IgD-negative memory B cell (primary cell): ENCODE results near the gene ZNF318. TPM values are rescaled to one million over a fixed set of nuclear protein-coding genes. Genes with fewer than 3 reads are reported as not detected.
"Not testable (repeated sequence)": the region's sequence is repeated elsewhere in the genome, so short reads cannot be mapped to it uniquely, and the experiment has no call there.

Experiments
- H3K27ac Mint-ChIP-seq, 3 donors: one replicate each; pipeline ENCODE4 v1.8.0; 2020 to 2022; ENCODE audit warnings: mild to moderate bottlenecking in 3 of 3, mixed read lengths in 3 of 3, moderate library complexity in 1 of 3
- H3K27me3 Mint-ChIP-seq: one replicate; pipeline ENCODE4 v1.8.0; 2021; ENCODE audit warnings: mixed read lengths
- H3K36me3 Mint-ChIP-seq: one replicate; pipeline ENCODE4 v1.8.0; 2020; ENCODE audit warnings: mild to moderate bottlenecking, mixed read lengths
- H3K4me1 Mint-ChIP-seq, 3 donors: one replicate each; pipeline ENCODE4 v1.8.0; 2020 to 2022; ENCODE audit warnings: mixed read lengths in 3 of 3, mild to moderate bottlenecking in 1 of 3
- H3K4me3 Mint-ChIP-seq, 4 donors: one replicate each; pipeline ENCODE4 v1.8.0; 2020 to 2022; ENCODE audit warnings: mild to moderate bottlenecking in 4 of 4, mixed read lengths in 4 of 4, moderate library complexity in 3 of 4
- H3K9me3 Mint-ChIP-seq, 3 donors: one replicate each; pipeline ENCODE4 v1.8.0; 2020 to 2021; ENCODE audit warnings: mixed read lengths in 3 of 3, mild to moderate bottlenecking in 1 of 3
- polyA plus RNA-seq: library from polyadenylated mRNA; unstranded; fragments of 300-500 nt; fragmentation: Illumina TruSeq; gene quantifications from one replicate; pipeline ENCODE4 v1.2.3, GENCODE V29; 2021

Gene ZNF318
- polyA plus RNA-seq, 1 donor from 2014 or later: 10.7 TPM

GRCh38 chr6:43393602-43394001 lies 24.2 kb upstream of the ZNF318 start:
- no peaks in the 10 kb centered on the region for H3K36me3 Mint-ChIP-seq
- peaks cover 39% of the 10 kb centered on the region for H3K27me3 Mint-ChIP-seq
- H3K9me3 Mint-ChIP-seq: no peaks in the 10 kb centered on the region
- peak overlapping the region in 1 of 3 donors; percentile 3 for H3K27ac Mint-ChIP-seq
- peak overlapping the region in 3 of 4 donors; percentile 47 to 86 (median 63) for H3K4me3 Mint-ChIP-seq
- H3K4me1 Mint-ChIP-seq: peaks cover 11 to 24% (median 20%) of the 10 kb centered on the region in 3 donors

GRCh38 chr6:43393133-43393532 lies 23.7 kb upstream of the ZNF318 start:
- peaks cover 39% of the 10 kb centered on the region for H3K27me3 Mint-ChIP-seq
- not testable (repeated sequence) for H3K9me3 Mint-ChIP-seq, H3K27ac Mint-ChIP-seq, H3K36me3 Mint-ChIP-seq
- peaks cover 11 to 24% (median 20%) of the 10 kb centered on the region in 3 donors for H3K4me1 Mint-ChIP-seq
- H3K4me3 Mint-ChIP-seq: peak overlapping the region in 3 of 4 donors; percentile 47 to 86 (median 63)

- Mint-ChIP-seq H3K4me1 (peaks cover 11 to 21% (median 19%) of the 10 kb centered on the region in 3 donors), H3K27ac (peak overlapping the region in 1 of 3 donors; percentile 10), H3K9me3 (no peaks in the 10 kb centered on the region), H3K36me3 (no peaks in the 10 kb centered on the region), H3K27me3 (peaks cover 39% of the 10 kb centered on the region), H3K4me3 (peak overlapping the region in 1 of 4 donors; percentile 63)
These were observed 22.1 kb upstream of the ZNF318 start for GRCh38 chr6:43391440-43392031.

- H3K9me3 Mint-ChIP-seq, H3K36me3 Mint-ChIP-seq: not testable (repeated sequence)
- Mint-ChIP-seq H3K4me3 (peak overlapping the region in 2 of 4 donors; percentile 20 to 63), H3K27ac (peak overlapping the region in 1 of 3 donors; percentile 18), H3K4me1 (peaks cover 11 to 25% (median 23%) of the 10 kb centered on the region in 3 donors), H3K27me3 (peaks cover 39% of the 10 kb centered on the region)
These were observed 21.4 kb upstream of the ZNF318 start for GRCh38 chr6:43390753-43391439.

- Mint-ChIP-seq H3K27me3 (peaks cover 36% of the 10 kb centered on the region), H3K9me3 (no peaks in the 10 kb centered on the region), H3K36me3 (no peaks in the 10 kb centered on the region), H3K4me1 (peaks cover 10 to 31% (median 31%) of the 10 kb centered on the region in 3 donors), H3K4me3 (no peak overlapping the region), H3K27ac (no peak overlapping the region)
These were observed 20.4 kb upstream of the ZNF318 start for GRCh38 chr6:43389730-43390295.

- Mint-ChIP-seq H3K27ac (peak overlapping the region in 2 of 3 donors; percentile 84 to 87), H3K27me3 (peaks cover 21% of the 10 kb centered on the region), H3K36me3 (no peaks in the 10 kb centered on the region), H3K4me3 (peak overlapping the region in 1 of 4 donors; percentile 46), H3K9me3 (peaks cover 0 to 1% (median 0%) of the 10 kb centered on the region in 3 donors), H3K4me1 (peaks cover 24 to 40% (median 25%) of the 10 kb centered on the region in 3 donors)
These were observed 17.0 kb upstream of the ZNF318 start for GRCh38 chr6:43386492-43386891.

GRCh38 chr6:43383021-43383667 lies 13.7 kb upstream of the ZNF318 start:
- H3K36me3 Mint-ChIP-seq: no peaks in the 10 kb centered on the region
- peaks cover 0 to 1% (median 0%) of the 10 kb centered on the region in 3 donors for H3K9me3 Mint-ChIP-seq
- peaks cover 20% of the 10 kb centered on the region for H3K27me3 Mint-ChIP-seq
- H3K4me3 Mint-ChIP-seq: peak overlapping the region in 3 of 4 donors; percentile 15 to 79 (median 42)
- peak overlapping the region; percentile 84 to 97 (median 95) for H3K27ac Mint-ChIP-seq
- peaks cover 26 to 38% (median 27%) of the 10 kb centered on the region in 3 donors for H3K4me1 Mint-ChIP-seq

- peak overlapping the region in 1 of 4 donors; percentile 34 for H3K4me3 Mint-ChIP-seq
- peaks cover 20% of the 10 kb centered on the region for H3K27me3 Mint-ChIP-seq
- H3K9me3 Mint-ChIP-seq, H3K27ac Mint-ChIP-seq, H3K36me3 Mint-ChIP-seq: not testable (repeated sequence)
- H3K4me1 Mint-ChIP-seq: peaks cover 21 to 36% (median 30%) of the 10 kb centered on the region in 3 donors
These were observed 11.4 kb upstream of the ZNF318 start for GRCh38 chr6:43380858-43381257.

GRCh38 chr6:43378631-43379030 lies 9.2 kb upstream of the ZNF318 start:
- Mint-ChIP-seq H3K4me1 (peaks cover 16 to 24% (median 19%) of the 10 kb centered on the region in 3 donors), H3K27ac (no peak overlapping the region), H3K36me3 (no peaks in the 10 kb centered on the region), H3K4me3 (no peak overlapping the region), H3K27me3 (peaks cover 26% of the 10 kb centered on the region), H3K9me3 (no peaks in the 10 kb centered on the region)

GRCh38 chr6:43377710-43378229 lies 8.3 kb upstream of the ZNF318 start:
- peaks cover 26% of the 10 kb centered on the region for H3K27me3 Mint-ChIP-seq
- peak overlapping the region in 1 of 3 donors; percentile 21 for H3K27ac Mint-ChIP-seq
- no peaks in the 10 kb centered on the region for H3K9me3 Mint-ChIP-seq
- H3K36me3 Mint-ChIP-seq: no peaks in the 10 kb centered on the region
- H3K4me3 Mint-ChIP-seq: no peak overlapping the region
- H3K4me1 Mint-ChIP-seq: peaks cover 11 to 16% (median 16%) of the 10 kb centered on the region in 3 donors

- Mint-ChIP-seq H3K27me3 (peaks cover 24% of the 10 kb centered on the region), H3K36me3 (no peaks in the 10 kb centered on the region), H3K9me3 (no peaks in the 10 kb centered on the region), H3K4me3 (no peak overlapping the region), H3K4me1 (peaks cover 6 to 13% (median 12%) of the 10 kb centered on the region in 3 donors), H3K27ac (no peak overlapping the region)
These were observed 7.1 kb upstream of the ZNF318 start for GRCh38 chr6:43376551-43376981.

GRCh38 chr6:43375693-43376092 lies 6.2 kb upstream of the ZNF318 start:
- H3K4me1 Mint-ChIP-seq: peaks cover 5 to 13% (median 7%) of the 10 kb centered on the region in 3 donors
- H3K36me3 Mint-ChIP-seq: no peaks in the 10 kb centered on the region
- H3K4me3 Mint-ChIP-seq: no peak overlapping the region
- H3K27me3 Mint-ChIP-seq: peaks cover 20% of the 10 kb centered on the region
- H3K9me3 Mint-ChIP-seq: no peaks in the 10 kb centered on the region
- no peak overlapping the region for H3K27ac Mint-ChIP-seq

- H3K27ac Mint-ChIP-seq: peak overlapping the region in 2 of 3 donors; percentile 1 to 6
- peaks cover 5% of the 10 kb centered on the region for H3K27me3 Mint-ChIP-seq
- peaks cover 5 to 11% (median 8%) of the 10 kb centered on the region in 3 donors for H3K4me1 Mint-ChIP-seq
- no peaks in the 10 kb centered on the region for H3K9me3 Mint-ChIP-seq
- no peaks in the 10 kb centered on the region for H3K36me3 Mint-ChIP-seq
- H3K4me3 Mint-ChIP-seq: no peak overlapping the region
These were observed 3.9 kb upstream of the ZNF318 start for GRCh38 chr6:43373252-43373875.

- Mint-ChIP-seq H3K4me1 (peaks cover 19 to 25% (median 24%) of the 10 kb centered on the region in 3 donors), H3K27ac (peak overlapping the region; percentile 86 to 94 (median 91)), H3K4me3 (peak overlapping the region; percentile 87 to 95 (median 94))
- not testable (repeated sequence) for H3K36me3 Mint-ChIP-seq, H3K9me3 Mint-ChIP-seq, H3K27me3 Mint-ChIP-seq
These were observed 645 bp upstream of the ZNF318 start for GRCh38 chr6:43370003-43370580.
